Measurements from ENCODE around the gene RAB7B. TPM values are rescaled to one million over a fixed set of nuclear protein-coding genes. Genes with fewer than 3 reads are reported as not detected.

RAB7B gene
- total RNA-seq, 2 experiments from 2014 or later, result not detected

DNA sequence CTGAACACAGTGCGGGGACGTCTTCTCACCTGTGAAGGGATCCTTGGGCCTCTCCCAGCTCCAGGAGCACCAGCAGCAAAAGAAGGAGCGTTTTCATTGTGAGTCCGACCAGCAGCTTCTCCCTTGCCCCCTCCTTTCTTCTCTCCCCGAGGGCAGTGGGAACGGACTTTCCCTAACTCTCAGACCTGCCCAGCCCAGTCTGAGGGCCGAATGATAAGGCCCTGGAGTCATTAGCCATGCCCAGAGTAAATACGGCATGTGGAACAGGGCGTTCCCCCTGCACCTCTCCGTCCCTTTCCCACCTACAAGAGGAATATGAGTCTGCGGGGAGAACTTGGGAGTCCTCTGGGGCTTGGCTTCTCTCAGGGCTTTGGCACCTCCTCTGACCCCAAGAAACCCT is 20.5 kb upstream of the RAB7B start, which contains the start of gene CTSE:
TSS of gene CTSE (minus strand) at position 201 of the 400 bp plus-strand sequence. CDS start at position 97, 104 bp downstream.
- no TSS peak for BruUV-seq (replicated peaks)

DNA sequence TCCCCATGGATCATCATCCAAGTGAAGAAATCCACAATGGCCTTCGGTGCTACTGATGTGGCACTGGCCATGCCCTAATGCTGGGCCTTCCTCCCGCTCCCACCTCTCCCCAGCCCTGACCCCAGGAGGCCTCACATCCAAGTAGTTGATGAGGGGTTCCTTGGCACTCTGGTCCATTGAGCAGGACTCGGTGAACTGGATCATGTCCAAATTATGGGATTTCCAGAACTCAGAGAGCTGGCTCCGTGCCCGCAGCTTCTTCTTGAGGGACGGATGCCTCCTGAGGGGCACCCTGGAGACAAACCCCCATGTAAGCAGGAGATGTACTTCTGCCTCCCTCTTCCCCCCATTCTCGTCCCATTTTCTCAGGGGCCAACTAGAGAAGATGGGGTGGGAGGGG is 19.6 kb upstream of the RAB7B start:
- no peaks in the 10 kb centered on the region for H3K9me3 ChIP-seq (ENCODE audit: low read length)
- no TSS peak for BruUV-seq (replicated peaks)
- no peaks in the 10 kb centered on the region for H3K36me3 ChIP-seq (ENCODE audit: insufficient read depth, low read length)
- H3K4me2 ChIP-seq (ENCODE audit: low read length), result no peak overlapping the region
- CTCF ChIA-PET (ENCODE audit: unreplicated experiment), result no interaction called here
- intact Hi-C loops (cut with micrococcal nuclease; ENCODE audit: unreplicated experiment), result no loop called here
- H3K27ac ChIP-seq (ENCODE audit: low read depth, low read length, poor library complexity, severe bottlenecking), result no peak overlapping the region
- no peak for DNase-seq (ENCODE audit: low spot score)
- H2AFZ ChIP-seq (ENCODE audit: low read length), result no peak overlapping the region
- TF ChIP-seq EZH2phosphoT487 (IDR thresholded peaks at IDR 0.05; ENCODE audit: borderline replicate concordance, low read depth, low read length), result no peak
- TF ChIP-seq, protein P1, sequence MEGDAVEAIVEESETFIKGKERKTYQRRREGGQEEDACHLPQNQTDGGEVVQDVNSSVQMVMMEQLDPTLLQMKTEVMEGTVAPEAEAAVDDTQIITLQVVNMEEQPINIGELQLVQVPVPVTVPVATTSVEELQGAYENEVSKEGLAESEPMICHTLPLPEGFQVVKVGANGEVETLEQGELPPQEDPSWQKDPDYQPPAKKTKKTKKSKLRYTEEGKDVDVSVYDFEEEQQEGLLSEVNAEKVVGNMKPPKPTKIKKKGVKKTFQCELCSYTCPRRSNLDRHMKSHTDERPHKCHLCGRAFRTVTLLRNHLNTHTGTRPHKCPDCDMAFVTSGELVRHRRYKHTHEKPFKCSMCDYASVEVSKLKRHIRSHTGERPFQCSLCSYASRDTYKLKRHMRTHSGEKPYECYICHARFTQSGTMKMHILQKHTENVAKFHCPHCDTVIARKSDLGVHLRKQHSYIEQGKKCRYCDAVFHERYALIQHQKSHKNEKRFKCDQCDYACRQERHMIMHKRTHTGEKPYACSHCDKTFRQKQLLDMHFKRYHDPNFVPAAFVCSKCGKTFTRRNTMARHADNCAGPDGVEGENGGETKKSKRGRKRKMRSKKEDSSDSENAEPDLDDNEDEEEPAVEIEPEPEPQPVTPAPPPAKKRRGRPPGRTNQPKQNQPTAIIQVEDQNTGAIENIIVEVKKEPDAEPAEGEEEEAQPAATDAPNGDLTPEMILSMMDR (conservative IDR thresholded peaks at IDR 0.05; ENCODE audit: low read length), result no peak
- no peaks in the 10 kb centered on the region for H3K79me2 ChIP-seq (ENCODE audit: insufficient read depth, low read depth, low read length)
- H4K20me1 ChIP-seq (ENCODE audit: insufficient read depth, low read length), result no peaks in the 10 kb centered on the region
- H3K9me2 ChIP-seq (ENCODE audit: insufficient read depth, low read length), result no peaks in the 10 kb centered on the region
- POLR2A ChIA-PET, result no interaction called here
- no peaks in the 10 kb centered on the region for H3K4me1 ChIP-seq (ENCODE audit: insufficient read depth, low read length, poor library complexity, severe bottlenecking)
- no peak overlapping the region for H3K4me3 ChIP-seq (ENCODE audit: low read depth, low read length, poor library complexity, severe bottlenecking)

More for the DNA sequence above, 20.5 kb upstream of the RAB7B start, which contains the start of gene CTSE:
- Histone ChIP-seq H3K27ac (ENCODE audit: low read depth, low read length, poor library complexity, severe bottlenecking) (no peak within 1 kb of the TSS), H2AFZ (ENCODE audit: low read length) (no peak within 1 kb of the TSS), H3K9me2 (ENCODE audit: insufficient read depth, low read length) (no peaks in the 10 kb centered on the region), H3K4me3 (ENCODE audit: low read depth, low read length, poor library complexity, severe bottlenecking) (no peak within 1 kb of the TSS), H4K20me1 (ENCODE audit: insufficient read depth, low read length) (no peaks in the 10 kb centered on the region), H3K4me1 (ENCODE audit: insufficient read depth, low read length, poor library complexity, severe bottlenecking) (no peaks in the 10 kb centered on the region), H3K9me3 (ENCODE audit: low read length) (no peaks in the 10 kb centered on the region), H3K36me3 (ENCODE audit: insufficient read depth, low read length) (no peaks in the 10 kb centered on the region), H3K4me2 (ENCODE audit: low read length) (no peak within 1 kb of the TSS), H3K79me2 (ENCODE audit: insufficient read depth, low read depth, low read length) (no peaks in the 10 kb centered on the region)
- ChIA-PET POLR2A (no interaction called here), CTCF (ENCODE audit: unreplicated experiment) (no interaction called here)
- no peak for TF ChIP-seq EZH2phosphoT487 (IDR thresholded peaks at IDR 0.05; ENCODE audit: borderline replicate concordance, low read depth, low read length)
- TF ChIP-seq, protein P1 (conservative IDR thresholded peaks at IDR 0.05; ENCODE audit: low read length), result no peak
- no peak for DNase-seq (ENCODE audit: low spot score)
- intact Hi-C loops (cut with micrococcal nuclease; ENCODE audit: unreplicated experiment), result no loop called here

DNA sequence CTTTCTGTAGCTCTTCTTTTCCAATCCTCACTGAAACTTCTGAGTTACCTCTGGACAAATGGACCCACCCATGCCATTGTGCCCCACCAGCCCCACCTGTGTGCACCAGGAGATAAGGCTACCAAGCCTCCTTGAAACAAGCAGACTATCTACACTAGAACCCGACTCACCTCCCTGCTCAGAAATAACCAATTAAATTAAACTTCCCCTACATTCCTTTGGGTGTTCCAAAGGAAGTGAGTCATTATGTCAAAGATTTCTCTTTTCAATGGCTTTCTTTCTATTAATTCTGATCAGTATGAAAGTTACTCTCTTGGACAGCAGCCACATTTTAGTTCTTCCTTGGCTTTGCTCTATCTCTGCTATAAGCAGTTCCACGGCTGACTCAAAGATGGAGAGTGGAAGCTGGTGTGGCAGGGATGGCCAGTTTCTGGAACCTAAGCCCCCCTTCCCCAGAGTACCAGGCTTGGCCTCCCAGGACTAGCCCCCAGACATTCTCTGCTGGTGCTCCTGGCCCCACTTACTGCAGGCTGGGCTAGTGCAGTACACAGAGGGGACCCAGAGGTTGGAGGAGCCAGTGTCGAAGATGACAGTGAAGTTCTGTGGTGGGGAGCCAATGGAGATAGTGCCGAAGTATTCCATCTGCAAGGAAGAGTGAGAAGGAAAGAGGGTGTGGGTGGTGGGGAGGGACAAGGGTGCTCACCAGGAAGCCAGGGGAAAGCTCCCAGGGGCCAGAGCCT is 18.6 kb upstream of the RAB7B start:
- no peak overlapping the region for H3K27ac ChIP-seq (ENCODE audit: low read depth, low read length, poor library complexity, severe bottlenecking)
- no peak for DNase-seq (ENCODE audit: low spot score)
- BruUV-seq (replicated peaks), result no TSS peak
- no peaks in the 10 kb centered on the region for H3K36me3 ChIP-seq (ENCODE audit: insufficient read depth, low read length)
- H2AFZ ChIP-seq (ENCODE audit: low read length), result no peak overlapping the region
- H3K4me2 ChIP-seq (ENCODE audit: low read length), result no peak overlapping the region
- no peaks in the 10 kb centered on the region for H4K20me1 ChIP-seq (ENCODE audit: insufficient read depth, low read length)
- no peaks in the 10 kb centered on the region for H3K9me2 ChIP-seq (ENCODE audit: insufficient read depth, low read length)
- no peaks in the 10 kb centered on the region for H3K9me3 ChIP-seq (ENCODE audit: low read length)
- H3K4me1 ChIP-seq (ENCODE audit: insufficient read depth, low read length, poor library complexity, severe bottlenecking), result no peaks in the 10 kb centered on the region
- intact Hi-C loops (cut with micrococcal nuclease; ENCODE audit: unreplicated experiment), result no loop called here
- H3K79me2 ChIP-seq (ENCODE audit: insufficient read depth, low read depth, low read length), result no peaks in the 10 kb centered on the region
- CTCF ChIA-PET (ENCODE audit: unreplicated experiment), result interaction anchor here (0.6 kb wide), 1 partner anchor 9 kb away, joined by 3 read pairs; no protein-coding TSS in a partner anchor
- POLR2A ChIA-PET, result no interaction called here
- TF ChIP-seq, protein P1 (conservative IDR thresholded peaks at IDR 0.05; ENCODE audit: low read length), result no peak
- no peak for TF ChIP-seq EZH2phosphoT487 (IDR thresholded peaks at IDR 0.05; ENCODE audit: borderline replicate concordance, low read depth, low read length)
- no peak overlapping the region for H3K4me3 ChIP-seq (ENCODE audit: low read depth, low read length, poor library complexity, severe bottlenecking)
